ENCODE data around the gene CASP10. TPM values are rescaled to one million over a fixed set of nuclear protein-coding genes. Genes with fewer than 3 reads are reported as not detected.

Gene CASP10
- total and polyA plus RNA-seq, 9 of the 15 experiments (the other 6 are each of a cell fraction or from before 2014, with no cell fraction given) = 7.1 to 20.4 (median 10.8) TPM

- intact Hi-C loops (cut with micrococcal nuclease) (no loop called here), in situ Hi-C loops (cut with MboI) (no loop called here)
- peak overlapping the region; percentile 10; the same call in 1 of the 3 replicates for H3K27ac ChIP-seq (ENCODE audit: extremely low read depth, low read depth, low read length)
- 89% methylated on average over 9 of the region's 9 CpGs for WGBS (ENCODE audit: insufficient coverage, low coverage, missing lambda C conversion rate)
- DNase-seq (ENCODE audit: extremely low read depth in 1 of 4, low spot score in 3 of 4) (no peak), FAIRE-seq (no peak), ATAC-seq (peak; percentile 61)
- H3K9me1 ChIP-seq (ENCODE audit: control insufficient read depth, insufficient read depth, low read length) = no peaks in the 10 kb centered on the region
- ChIA-PET POLR2A (interaction anchor here (1.5 kb wide), 1 partner anchor 9 kb away, joined by 4 read pairs; no protein-coding TSS in a partner anchor), CTCF (ENCODE audit: low intra/inter-chr PET ratio) (no interaction called here)
- 0 out of 3 replicates have a peak, but pooled peaks cover 2% of the 10 kb centered on the region for H3K79me2 ChIP-seq (ENCODE audit: control insufficient read depth, insufficient read depth, low read length)
- TF ChIP-seq GABPB1 (CRISPR knock-in tag; IDR thresholded peaks at IDR 0.05) = no peak
- TF ChIP-seq SRSF1 (IDR thresholded peaks at IDR 0.05; ENCODE audit: low read depth, low read length) = no peak
- no peak for TF ChIP-seq CCNT2 (IDR thresholded peaks at IDR 0.05; ENCODE audit: borderline replicate concordance, extremely low read depth, insufficient read length, low read depth, low read length)
- peak; percentile 72 for TF ChIP-seq ZNF121 (CRISPR knock-in tag; conservative IDR thresholded peaks at IDR 0.05)
- no peak for TF ChIP-seq CREM (IDR thresholded peaks at IDR 0.05; ENCODE audit: low read depth)
- H3K9ac ChIP-seq (ENCODE audit: insufficient read depth in 1 of 2, low read depth in 2 of 2, low read length in 2 of 2) = no peak overlapping the region
- no peaks in the 10 kb centered on the region for H3K27me3 ChIP-seq (ENCODE audit: control insufficient read depth in 2 of 2, insufficient read depth in 2 of 2, low read length in 2 of 2)
- H3K4me2 ChIP-seq (ENCODE audit: insufficient read depth, low read length) = peak overlapping the region; percentile 3; the same call in 1 of the 2 replicates
- H3K4me3 ChIP-seq = no peak overlapping the region
- H3K4me1 ChIP-seq (replicated peaks in 1 of 2; ENCODE audit: control insufficient read depth in 2 of 2, insufficient read depth in 2 of 2, low read length in 2 of 2) = peaks cover 0 to 8% of the 10 kb centered on the region in 2 experiments; a peak in 3 of 5 replicates
- H3K36me3 ChIP-seq (ENCODE audit: control insufficient read depth, insufficient read depth, low read length) = peaks cover 56% of the 10 kb centered on the region; the same call in 2 of the 3 replicates
- no peaks in the 10 kb centered on the region for H4K20me1 ChIP-seq (replicated peaks; ENCODE audit: control insufficient read depth, insufficient read depth, low read length)
- no peaks in the 10 kb centered on the region for H3K9me3 ChIP-seq (replicated peaks; ENCODE audit: control insufficient read depth, insufficient read depth, low read depth, low read length)
- BruUV-seq (replicated peaks) = no TSS peak
- no peak overlapping the region for H2AFZ ChIP-seq (ENCODE audit: low read depth, low read length)
Observed at GRCh38 chr2:201270293-201271001, 87.5 kb downstream of the CASP10 start.

Measured in K562 (cell line).